Measurements from ENCODE around the gene CHST14. TPM values are rescaled to one million over a fixed set of nuclear protein-coding genes. Genes with fewer than 3 reads are reported as not detected.

The CHST14 gene
- total RNA-seq, 6 experiments from 2014 or later = 2.9 to 5.7 (median 4.8) TPM

DNA sequence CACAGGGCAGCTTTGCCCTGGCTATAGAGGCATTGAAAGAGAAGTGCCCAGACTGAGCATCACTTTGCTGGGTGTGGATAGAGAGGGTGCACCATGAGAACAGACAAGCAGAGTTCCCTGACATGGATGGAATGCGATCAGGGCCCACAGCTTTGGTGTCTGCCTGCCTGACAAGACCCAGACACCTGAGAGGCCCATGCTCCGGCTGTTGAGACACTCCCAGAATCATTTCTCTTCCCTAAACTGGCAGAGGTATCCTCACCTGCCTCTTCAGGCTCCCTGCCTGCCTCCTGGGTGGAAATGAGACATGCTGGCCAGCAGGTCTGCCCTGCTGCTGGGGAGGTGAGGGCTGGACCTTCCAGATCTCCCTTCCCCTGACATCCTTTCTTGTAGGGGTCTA lies 10.4 kb upstream of the CHST14 start:
- ATAC-seq (no peak), DNase-seq (no peak)
- H3K27ac ChIP-seq = no peak overlapping the region
- peaks cover 0 to 26% (median 3%) of the 10 kb centered on the region in 4 donors for H3K36me3 ChIP-seq
- H3K4me3 ChIP-seq = no peak overlapping the region
- no peak for TF ChIP-seq CTCF (IDR thresholded peaks at IDR 0.05)
- TF ChIP-seq POLR2A (IDR thresholded peaks at IDR 0.05) = no peak
- intact Hi-C loops (cut with DNase I) = no loop called here
- H3K9me3 ChIP-seq = no peaks in the 10 kb centered on the region
- WGBS (ENCODE audit: insufficient coverage, low coverage, low lambda C conversion rate, missing lambda C conversion rate) = no CpG with 5 or more reads among the region's 2 CpGs
- H3K27me3 ChIP-seq = no peaks in the 10 kb centered on the region
- peaks cover 0 to 4% (median 0%) of the 10 kb centered on the region in 4 donors for H3K4me1 ChIP-seq

DNA sequence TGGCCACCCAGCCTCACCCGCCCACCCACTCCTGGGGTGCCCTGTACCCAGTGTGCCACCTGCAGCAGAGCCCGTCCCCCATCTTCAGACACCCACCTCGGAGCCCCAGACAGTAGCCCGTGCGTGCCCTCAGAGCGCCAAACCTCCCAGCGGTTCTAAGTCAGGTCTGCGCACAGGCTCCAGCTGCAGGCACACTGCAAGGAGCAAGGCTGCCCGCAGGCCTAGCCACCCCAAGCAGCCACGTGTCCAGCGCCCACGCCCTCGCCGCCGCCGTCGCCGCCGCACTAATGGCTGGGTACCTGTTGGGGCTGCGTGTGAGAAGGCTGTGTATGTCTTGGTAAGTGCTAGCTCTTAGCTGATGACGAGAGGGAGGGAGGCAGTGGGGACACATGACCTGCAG lies 8.8 kb upstream of the CHST14 start:
- Histone ChIP-seq H3K27ac (no peak overlapping the region), H3K27me3 (no peaks in the 10 kb centered on the region), H3K4me3 (no peak overlapping the region), H3K36me3 (peaks cover 0 to 36% (median 6%) of the 10 kb centered on the region in 4 donors), H3K4me1 (no peaks in the 10 kb centered on the region), H3K9me3 (no peaks in the 10 kb centered on the region)
- ATAC-seq (no peak), DNase-seq (no peak)
- TF ChIP-seq CTCF (IDR thresholded peaks at IDR 0.05) = no peak
- no peak for TF ChIP-seq POLR2A (IDR thresholded peaks at IDR 0.05)
- intact Hi-C loops (cut with DNase I) = no loop called here
- no CpG with 5 or more reads among the region's 21 CpGs for WGBS (ENCODE audit: insufficient coverage, low coverage, low lambda C conversion rate, missing lambda C conversion rate)

- Histone ChIP-seq H3K27me3 (no peaks in the 10 kb centered on the region), H3K4me3 (no peak overlapping the region), H3K4me1 (no peaks in the 10 kb centered on the region), H3K36me3 (peaks cover 0 to 36% (median 6%) of the 10 kb centered on the region in 4 donors), H3K9me3 (no peaks in the 10 kb centered on the region), H3K27ac (no peak overlapping the region)
- ATAC-seq (no peak), DNase-seq (no peak)
- no peak for TF ChIP-seq POLR2A (IDR thresholded peaks at IDR 0.05)
- no peak for TF ChIP-seq CTCF (IDR thresholded peaks at IDR 0.05)
- intact Hi-C loops (cut with DNase I) = no loop called here
- 50% methylated on average over 1 of the region's 2 CpGs for WGBS (ENCODE audit: insufficient coverage, low coverage, low lambda C conversion rate, missing lambda C conversion rate)
Measured at GRCh38 chr15:40463279-40463678, 7.5 kb upstream of the CHST14 start.

- TF ChIP-seq POLR2A (IDR thresholded peaks at IDR 0.05) (no peak), CTCF (IDR thresholded peaks at IDR 0.05) (no peak)
- Histone ChIP-seq H3K27ac (no peak overlapping the region), H3K4me1 (no peaks in the 10 kb centered on the region), H3K27me3 (no peaks in the 10 kb centered on the region), H3K36me3 (peaks cover 0 to 32% (median 6%) of the 10 kb centered on the region in 4 donors), H3K4me3 (no peak overlapping the region), H3K9me3 (no peaks in the 10 kb centered on the region)
- ATAC-seq (no peak), DNase-seq (no peak)
- WGBS (ENCODE audit: insufficient coverage, low coverage, low lambda C conversion rate, missing lambda C conversion rate) = 70% methylated on average over 2 of the region's 14 CpGs
- intact Hi-C loops (cut with DNase I) = no loop called here
Measured at GRCh38 chr15:40463886-40464545, 6.8 kb upstream of the CHST14 start.

Measured in right lobe of liver (tissue), 6 donors.